Measurements from ENCODE around the gene KRTAP11-1.

DNA sequence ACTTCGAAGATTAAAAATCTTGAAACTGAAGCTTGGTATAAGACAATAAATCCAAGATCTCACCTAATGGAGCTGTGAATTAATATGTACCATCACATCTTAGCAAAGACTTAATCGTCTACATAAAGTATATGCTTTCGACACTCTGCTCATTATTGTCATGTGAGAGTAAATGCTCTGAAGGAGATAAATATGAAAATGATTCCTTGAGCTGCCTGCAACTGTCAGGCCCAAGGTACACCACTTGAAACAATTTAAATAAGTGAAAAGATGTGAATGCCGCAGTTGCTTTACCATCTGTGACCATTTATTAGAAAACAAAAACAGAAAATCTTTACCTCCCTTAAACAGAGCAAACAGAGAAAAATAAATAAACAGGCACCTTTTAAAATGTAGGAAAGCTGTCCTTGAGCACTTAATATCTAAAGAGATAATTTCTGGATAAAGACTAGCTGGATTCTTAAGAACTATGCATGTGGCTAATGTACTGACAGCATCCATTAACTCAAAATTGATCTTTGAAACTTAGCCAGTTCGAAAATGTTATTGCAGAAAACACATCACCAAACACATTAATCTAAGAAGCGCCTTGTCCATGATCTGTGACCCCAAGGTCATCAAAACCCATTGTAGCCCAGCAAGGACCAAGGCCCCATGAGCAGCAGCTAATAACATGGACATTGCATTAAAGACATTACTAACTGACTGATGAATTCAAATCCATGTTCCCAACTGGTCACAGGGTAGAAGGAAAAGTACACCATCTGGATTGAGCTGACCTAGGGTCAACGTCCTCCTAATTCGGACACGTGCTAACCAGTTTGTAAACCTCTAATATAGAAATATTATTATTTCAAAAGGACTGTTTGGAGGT is 33.5 kb downstream of the KRTAP11-1 start:
- no peak for TF ChIP-seq REST (IDR thresholded peaks at IDR 0.05; ENCODE audit: insufficient read depth in 1 of 2, low read depth in 2 of 2, low read length in 2 of 2)
- TF ChIP-seq POLR2AphosphoS5 (IDR thresholded peaks at IDR 0.05; ENCODE audit: low read depth, low read length): no peak
- TF ChIP-seq FOXP2 (optimal IDR thresholded peaks at IDR 0.05; ENCODE audit: borderline replicate concordance, extremely low read depth, extremely low read length, insufficient read depth): no peak
- TF ChIP-seq SIN3A (IDR thresholded peaks at IDR 0.05; ENCODE audit: borderline replicate concordance, insufficient read depth, low read length): no peak
- TF ChIP-seq TAF1 (IDR thresholded peaks at IDR 0.05; ENCODE audit: borderline replicate concordance, insufficient read depth, low read length): no peak
